ENCODE measurements around the gene CCDC117. TPM values are rescaled to one million over a fixed set of nuclear protein-coding genes. Genes with fewer than 3 reads are reported as not detected.

CCDC117 gene
- total RNA-seq, 2 experiments from 2014 or later, result 14.2 to 16.1 TPM

- Mint-ChIP-seq H3K9me3 (no peaks in the 10 kb centered on the region), H3K4me1 (ENCODE audit: low read depth) (no peaks in the 10 kb centered on the region), H3K4me3 (no peak overlapping the region), H3K27me3 (no peaks in the 10 kb centered on the region), H3K36me3 (ENCODE audit: low read depth) (no peaks in the 10 kb centered on the region), H3K27ac (no peak overlapping the region)
- ChIA-PET POLR2A (no interaction called here), CTCF (no interaction called here)
- Histone ChIP-seq H3K4me1 (ENCODE audit: insufficient read depth, low read length) (no peaks in the 10 kb centered on the region), H3K27me3 (ENCODE audit: control insufficient read depth in 1 of 2, insufficient read depth in 2 of 2, low read length in 2 of 2) (no peaks in the 10 kb centered on the region), H3K27ac (ENCODE audit: low read depth in 1 of 2, low read length in 2 of 2) (no peak overlapping the region), H3K9me3 (ENCODE audit: control insufficient read depth in 1 of 2, insufficient read depth in 1 of 2, low read length in 2 of 2) (no peaks in the 10 kb centered on the region), H3K4me3 (ENCODE audit: low read length) (no peak overlapping the region), H3K36me3 (ENCODE audit: insufficient read depth, low read length) (no peaks in the 10 kb centered on the region)
- no peak for TF ChIP-seq CTCF (IDR thresholded peaks at IDR 0.05)
- no peak for ATAC-seq (ENCODE audit: poor library complexity)
- intact Hi-C loops (cut with DNase I, micrococcal nuclease), result no loop called here
- DNase-seq, result no peak
Measured at GRCh38 chr22:28766628-28767027, 5.9 kb upstream of the CCDC117 start.

GRCh38 chr22:28768701-28769393 lies 3.6 kb upstream of the CCDC117 start:
- no peaks in the 10 kb centered on the region for H3K27me3 Mint-ChIP-seq
- Histone ChIP-seq H3K27me3 (ENCODE audit: control insufficient read depth in 1 of 2, insufficient read depth in 2 of 2, low read length in 2 of 2) (no peaks in the 10 kb centered on the region), H3K9me3 (ENCODE audit: control insufficient read depth in 1 of 2, insufficient read depth in 1 of 2, low read length in 2 of 2) (no peaks in the 10 kb centered on the region), H3K4me1 (ENCODE audit: insufficient read depth, low read length) (peaks cover 15% of the 10 kb centered on the region), H3K36me3 (ENCODE audit: insufficient read depth, low read length) (no peaks in the 10 kb centered on the region), H3K27ac (ENCODE audit: low read depth in 1 of 2, low read length in 2 of 2) (no peak overlapping the region), H3K4me3 (ENCODE audit: low read length) (no peak overlapping the region)
- peaks cover 7% of the 10 kb centered on the region for H3K36me3 Mint-ChIP-seq (ENCODE audit: low read depth)
- H3K9me3 Mint-ChIP-seq, result no peaks in the 10 kb centered on the region
- intact Hi-C loops (cut with DNase I, micrococcal nuclease), result no loop called here
- CTCF ChIA-PET, result no interaction called here
- no peak overlapping the region for H3K27ac Mint-ChIP-seq
- POLR2A ChIA-PET, result no interaction called here
- ATAC-seq (ENCODE audit: poor library complexity), result no peak
- no peak for DNase-seq
- no peak for TF ChIP-seq CTCF (IDR thresholded peaks at IDR 0.05)
- H3K4me3 Mint-ChIP-seq, result no peak overlapping the region
- H3K4me1 Mint-ChIP-seq (ENCODE audit: low read depth), result peaks cover 11% of the 10 kb centered on the region

- ATAC-seq (ENCODE audit: poor library complexity), result no peak
- H3K9me3 Mint-ChIP-seq, result no peaks in the 10 kb centered on the region
- TF ChIP-seq CTCF (IDR thresholded peaks at IDR 0.05), result no peak
- H3K4me3 Mint-ChIP-seq, result peak overlapping the region; percentile 76
- ChIA-PET CTCF (no interaction called here), POLR2A (interaction anchor here (5.1 kb wide), 1 partner anchor 31 kb away, joined by 50 read pairs; the partner anchor contains the start of gene XBP1)
- H3K27ac Mint-ChIP-seq, result no peak overlapping the region
- peaks cover 22% of the 10 kb centered on the region for H3K4me1 ChIP-seq (ENCODE audit: insufficient read depth, low read length)
- H3K27me3 ChIP-seq (ENCODE audit: control insufficient read depth in 1 of 2, insufficient read depth in 2 of 2, low read length in 2 of 2), result no peaks in the 10 kb centered on the region
- peaks cover 14% of the 10 kb centered on the region for H3K4me1 Mint-ChIP-seq (ENCODE audit: low read depth)
- no peak overlapping the region for H3K27ac ChIP-seq (ENCODE audit: low read depth in 1 of 2, low read length in 2 of 2)
- intact Hi-C loops (cut with DNase I, micrococcal nuclease), result loop anchor here in 1 of 2 experiments (10.0 kb wide), 1 partner anchor 855 kb away; the partner anchor contains the start of gene PITPNB
- H3K36me3 Mint-ChIP-seq (ENCODE audit: low read depth), result peaks cover 10% of the 10 kb centered on the region
- no peaks in the 10 kb centered on the region for H3K27me3 Mint-ChIP-seq
- H3K9me3 ChIP-seq (ENCODE audit: control insufficient read depth in 1 of 2, insufficient read depth in 1 of 2, low read length in 2 of 2), result no peaks in the 10 kb centered on the region
- no peaks in the 10 kb centered on the region for H3K36me3 ChIP-seq (ENCODE audit: insufficient read depth, low read length)
- H3K4me3 ChIP-seq (ENCODE audit: low read length), result no peak overlapping the region
- no peak for DNase-seq
Measured at GRCh38 chr22:28769394-28770085, 3.0 kb upstream of the CCDC117 start.
